Testis (tissue), 3 donors: ENCODE data around the gene UMPS. TPM values are rescaled to one million over a fixed set of nuclear protein-coding genes. Genes with fewer than 3 reads are reported as not detected.

ENCODE experiments used
- DNase-seq: peaks from one replicate; pipeline ENCODE4 v3.0.0-alpha.2; 2019
- H3K27ac ChIP-seq, 2 donors: fragments of 200-600 bp; sonication (generic); one replicate each; pipeline ENCODE4 v1.5.1; 2019
- H3K27me3 ChIP-seq: fragments of 200-600 bp; sonication (generic); one replicate; pipeline ENCODE4 v1.5.1; 2019
- H3K36me3 ChIP-seq: fragments of 200-600 bp; sonication (generic); one replicate; pipeline ENCODE4 v1.5.1; 2017; ENCODE audit warnings: low read depth; ENCODE audit errors: missing control alignments
- H3K4me1 ChIP-seq: fragments of 200-600 bp; sonication (generic); one replicate; pipeline ENCODE4 v1.5.1; 2019
- H3K4me3 ChIP-seq, 2 donors: fragments of 200-600 bp; sonication (generic); one replicate each; pipeline ENCODE4 v1.5.1; 2017 to 2019
- H3K9me3 ChIP-seq: fragments of 200-600 bp; sonication (generic); one replicate; pipeline ENCODE4 v1.5.1; 2017
- POLR2A ChIP-seq: fragments of 450-650 bp; IDR thresholded peaks from one replicate; pipeline ENCODE4 v1.6.1; 2017; ENCODE audit warnings: antibody characterized with exemption, mild to moderate bottlenecking, moderate library complexity
- WGBS, 2 donors: methylation state at CpG; one replicate each; pipeline ENCODE4 v1.1.5; 2018; 5-methylcytosine and 5-hydroxymethylcytosine counted together
- intact Hi-C: fragments of 100-400 bp; cut with DNase I; formaldehyde crosslinking; loops from one replicate; pipeline ENCODE4 v1.15.1; 2023; ENCODE audit warnings: low total_unique reads
- polyA plus RNA-seq: library from polyadenylated mRNA; stranded (reverse); fragments of 350-450 nt; fragmentation: Illumina TruSeq; extraction: RNeasy Lipid Tissue Mini Kit (QIAGEN cat#74804); gene quantifications from one replicate; pipeline ENCODE4 v1.2.3, GENCODE V29; 2014; ENCODE audit warnings: low read depth, low replicate concordance; ENCODE audit not compliant: insufficient read depth
- total RNA-seq, 2 donors: library from RNA; depleted of rRNA; stranded (reverse); fragments of >200 nt; gene quantifications; one replicate each; pipeline ENCODE4 v1.2.3, GENCODE V29; 2016
- TF ChIP-seq, protein P1 (sequence below), 3 experiments: fragments of 450-650 bp in 2 of 3; fragments of 200-600 bp in 1 of 3; sonication (generic) in 1 of 3; IDR thresholded peaks; one replicate each; pipeline ENCODE4 v1.5.1; 2016 to 2019; ENCODE audit warnings: antibody characterized with exemption in 3 of 3, mild to moderate bottlenecking in 2 of 3, moderate library complexity in 1 of 3

Gene UMPS
- total and polyA plus RNA-seq, 3 donors from 2014 or later: 20.0 to 26.8 (median 24.6) TPM

DNA sequence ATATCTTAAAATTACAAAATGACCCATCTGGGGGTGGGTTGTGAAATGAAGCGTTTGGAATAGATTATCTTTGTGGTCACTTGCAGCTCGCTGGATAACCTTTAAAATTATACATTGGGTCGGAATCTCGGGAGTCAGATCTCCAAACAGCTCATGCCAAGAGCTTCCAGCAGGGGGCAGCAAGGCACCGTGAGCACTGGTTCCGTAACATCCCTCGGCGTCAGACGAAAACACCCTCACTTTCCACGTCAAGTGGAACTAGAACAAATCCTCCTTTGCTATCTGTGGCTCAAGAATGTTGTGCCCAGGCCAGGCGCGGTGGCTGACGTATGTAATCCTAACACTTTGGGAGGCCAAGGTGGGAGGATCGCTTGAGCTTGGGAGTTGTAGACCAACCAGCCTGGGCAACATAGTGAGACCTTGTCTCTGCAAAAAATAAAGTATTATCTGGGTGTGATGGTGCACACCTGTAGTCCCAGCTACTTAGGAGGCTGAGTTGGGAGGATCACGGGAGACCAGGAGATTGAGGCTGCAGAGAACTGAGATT is 31.1 kb downstream of the UMPS start:
- Histone ChIP-seq H3K27me3 (no peaks in the 10 kb centered on the region), H3K4me3 (no peak overlapping the region), H3K9me3 (no peaks in the 10 kb centered on the region), H3K36me3 (no peaks in the 10 kb centered on the region), H3K27ac (no peak overlapping the region), H3K4me1 (peaks cover 5% of the 10 kb centered on the region)
- intact Hi-C loops: loop anchor here (5.0 to 10.0 kb wide), 2 partner anchors 141 to 673 kb away; no protein-coding TSS in a partner anchor
- TF ChIP-seq POLR2A: no peak
- TF ChIP-seq, protein P1, sequence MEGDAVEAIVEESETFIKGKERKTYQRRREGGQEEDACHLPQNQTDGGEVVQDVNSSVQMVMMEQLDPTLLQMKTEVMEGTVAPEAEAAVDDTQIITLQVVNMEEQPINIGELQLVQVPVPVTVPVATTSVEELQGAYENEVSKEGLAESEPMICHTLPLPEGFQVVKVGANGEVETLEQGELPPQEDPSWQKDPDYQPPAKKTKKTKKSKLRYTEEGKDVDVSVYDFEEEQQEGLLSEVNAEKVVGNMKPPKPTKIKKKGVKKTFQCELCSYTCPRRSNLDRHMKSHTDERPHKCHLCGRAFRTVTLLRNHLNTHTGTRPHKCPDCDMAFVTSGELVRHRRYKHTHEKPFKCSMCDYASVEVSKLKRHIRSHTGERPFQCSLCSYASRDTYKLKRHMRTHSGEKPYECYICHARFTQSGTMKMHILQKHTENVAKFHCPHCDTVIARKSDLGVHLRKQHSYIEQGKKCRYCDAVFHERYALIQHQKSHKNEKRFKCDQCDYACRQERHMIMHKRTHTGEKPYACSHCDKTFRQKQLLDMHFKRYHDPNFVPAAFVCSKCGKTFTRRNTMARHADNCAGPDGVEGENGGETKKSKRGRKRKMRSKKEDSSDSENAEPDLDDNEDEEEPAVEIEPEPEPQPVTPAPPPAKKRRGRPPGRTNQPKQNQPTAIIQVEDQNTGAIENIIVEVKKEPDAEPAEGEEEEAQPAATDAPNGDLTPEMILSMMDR (IDR thresholded peaks at IDR 0.05): peak; percentile 96 to 98 (median 97)
- peak; percentile 94 for DNase-seq
- WGBS, 2 donors: 19 to 23% methylated on average over 13 to 15 of the region's 15 CpGs

DNA sequence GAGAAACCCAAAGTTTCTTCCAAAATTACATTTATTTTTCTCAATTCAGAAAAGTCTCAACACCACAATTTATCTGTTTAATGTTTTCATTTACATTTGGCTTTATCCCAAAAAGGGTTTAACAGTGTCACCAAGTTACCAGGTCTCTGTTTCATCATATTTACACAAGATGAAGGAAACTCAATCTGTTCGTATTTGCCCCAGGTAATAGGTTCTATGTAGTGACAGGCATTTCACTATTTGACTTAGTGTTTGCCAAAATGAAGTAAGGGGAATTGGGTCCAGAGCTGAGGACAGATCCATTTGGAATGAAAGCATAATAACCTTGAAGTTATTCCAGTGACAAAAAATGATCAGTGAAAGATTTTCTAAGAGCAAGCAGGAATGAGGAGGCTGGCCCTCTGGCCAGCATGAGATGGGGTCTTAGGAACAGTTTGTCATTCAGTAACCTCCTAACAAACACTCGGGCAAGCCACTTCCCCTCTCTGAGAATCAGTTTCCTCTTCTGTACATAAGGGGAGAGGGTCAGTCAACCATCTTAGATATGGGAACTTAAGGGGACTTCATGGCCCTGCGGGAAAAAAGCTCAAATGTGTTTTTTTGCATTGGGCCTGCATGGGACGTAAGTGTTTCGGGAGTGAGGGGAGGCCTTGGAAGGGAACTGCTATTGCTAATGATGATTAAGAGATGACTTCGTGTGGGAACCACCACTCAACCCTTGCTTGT is 31.8 kb downstream of the UMPS start:
- WGBS, 2 donors: 82 to 89% methylated on average over 5 to 6 of the region's 6 CpGs
- no peaks in the 10 kb centered on the region for H3K36me3 ChIP-seq
- DNase-seq: no peak
- H3K4me1 ChIP-seq: peaks cover 5% of the 10 kb centered on the region
- no peaks in the 10 kb centered on the region for H3K27me3 ChIP-seq
- no peak overlapping the region for H3K4me3 ChIP-seq
- intact Hi-C loops: loop anchor here (5.0 to 10.0 kb wide), 2 partner anchors 140 to 673 kb away; no protein-coding TSS in a partner anchor
- no peak overlapping the region for H3K27ac ChIP-seq
- no peaks in the 10 kb centered on the region for H3K9me3 ChIP-seq
- no peak for TF ChIP-seq POLR2A
- TF ChIP-seq, protein P1 (IDR thresholded peaks at IDR 0.05): no peak

DNA sequence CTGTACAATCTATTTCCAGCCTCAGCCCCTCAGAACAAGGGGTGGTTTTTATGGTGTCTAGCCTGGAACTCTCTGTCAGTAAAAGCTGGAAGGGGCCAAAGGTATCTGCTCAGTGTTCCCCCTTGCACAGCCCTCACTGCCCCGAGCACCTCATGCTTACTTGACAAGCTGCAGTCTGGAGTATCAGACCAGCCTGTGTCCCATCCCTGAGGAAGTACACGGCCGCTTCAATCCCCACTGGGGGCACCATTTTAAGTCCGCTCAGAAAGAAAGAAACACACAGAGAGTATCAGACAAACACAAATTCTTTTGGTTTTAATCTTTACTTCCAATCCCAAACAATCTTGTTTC is 32.4 kb downstream of the UMPS start:
- Histone ChIP-seq H3K27ac (no peak overlapping the region), H3K36me3 (no peaks in the 10 kb centered on the region), H3K4me1 (peaks cover 5% of the 10 kb centered on the region), H3K9me3 (no peaks in the 10 kb centered on the region), H3K27me3 (no peaks in the 10 kb centered on the region), H3K4me3 (no peak overlapping the region)
- DNase-seq: no peak
- WGBS, 2 donors: 87 to 88% methylated on average over 4 of the region's 4 CpGs
- intact Hi-C loops: loop anchor here (5.0 to 10.0 kb wide), 2 partner anchors 140 to 672 kb away; no protein-coding TSS in a partner anchor
- TF ChIP-seq POLR2A: no peak
- TF ChIP-seq, protein P1 (IDR thresholded peaks at IDR 0.05): no peak

DNA sequence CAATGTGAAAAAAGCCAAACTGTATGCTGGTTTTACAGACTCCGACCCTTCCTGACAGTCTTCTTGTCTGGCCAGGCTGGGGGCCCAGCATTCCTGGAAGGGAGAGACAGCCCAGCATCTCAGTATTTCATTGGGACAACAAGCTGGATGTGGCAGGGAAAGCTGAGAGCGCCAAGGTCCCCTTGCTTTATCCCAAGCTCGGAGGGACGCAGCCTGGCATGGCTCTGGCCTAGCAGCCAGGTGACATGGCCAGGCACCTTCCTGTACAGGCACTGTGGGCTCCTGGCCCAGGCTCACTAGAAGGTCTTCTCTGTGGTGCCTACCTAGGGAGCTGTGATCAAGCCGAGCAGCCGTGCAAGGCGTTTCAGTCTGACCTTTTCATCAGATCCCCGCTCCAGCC is 33.0 kb downstream of the UMPS start:
- intact Hi-C loops: loop anchor here (5.0 to 10.0 kb wide), 2 partner anchors 139 to 672 kb away; no protein-coding TSS in a partner anchor
- no peaks in the 10 kb centered on the region for H3K36me3 ChIP-seq
- H3K4me1 ChIP-seq: peaks cover 5% of the 10 kb centered on the region
- no peak for DNase-seq
- H3K27me3 ChIP-seq: no peaks in the 10 kb centered on the region
- TF ChIP-seq POLR2A: no peak
- TF ChIP-seq, protein P1 (IDR thresholded peaks at IDR 0.05): no peak
- WGBS, 2 donors: 85 to 91% methylated on average over 5 to 8 of the region's 8 CpGs
- no peak overlapping the region for H3K27ac ChIP-seq
- no peak overlapping the region for H3K4me3 ChIP-seq
- no peaks in the 10 kb centered on the region for H3K9me3 ChIP-seq
